T-helper 1 cell treated with Interleukin-12 subunit alpha and Interleukin-12 subunit beta and Interleukin-4 antibody, amounts not matched to agents 30 ng/mL and 1 ng/mL, for 36 hours (primary cell): Measurements from ENCODE around the gene TAS2R9. TPM values are rescaled to one million over a fixed set of nuclear protein-coding genes. Genes with fewer than 3 reads are reported as not detected.
"Not testable (repeated sequence)": the region's sequence is repeated elsewhere in the genome, so short reads cannot be mapped to it uniquely, and the experiment has no call there.

ENCODE experiments used
- intact Hi-C: fragments of 100-400 bp; cut with micrococcal nuclease; formaldehyde crosslinking; loops from one replicate; pipeline ENCODE4 v1.15.1; 2024
- total RNA-seq: library from RNA; stranded (reverse); gene quantifications from 2 replicates; pipeline ENCODE4 v1.2.3, GENCODE V29; 2022

TAS2R9 gene, protein sequence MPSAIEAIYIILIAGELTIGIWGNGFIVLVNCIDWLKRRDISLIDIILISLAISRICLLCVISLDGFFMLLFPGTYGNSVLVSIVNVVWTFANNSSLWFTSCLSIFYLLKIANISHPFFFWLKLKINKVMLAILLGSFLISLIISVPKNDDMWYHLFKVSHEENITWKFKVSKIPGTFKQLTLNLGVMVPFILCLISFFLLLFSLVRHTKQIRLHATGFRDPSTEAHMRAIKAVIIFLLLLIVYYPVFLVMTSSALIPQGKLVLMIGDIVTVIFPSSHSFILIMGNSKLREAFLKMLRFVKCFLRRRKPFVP
- total RNA-seq, result 0.27 TPM in 1 of 2 replicates, not detected in the other

DNA sequence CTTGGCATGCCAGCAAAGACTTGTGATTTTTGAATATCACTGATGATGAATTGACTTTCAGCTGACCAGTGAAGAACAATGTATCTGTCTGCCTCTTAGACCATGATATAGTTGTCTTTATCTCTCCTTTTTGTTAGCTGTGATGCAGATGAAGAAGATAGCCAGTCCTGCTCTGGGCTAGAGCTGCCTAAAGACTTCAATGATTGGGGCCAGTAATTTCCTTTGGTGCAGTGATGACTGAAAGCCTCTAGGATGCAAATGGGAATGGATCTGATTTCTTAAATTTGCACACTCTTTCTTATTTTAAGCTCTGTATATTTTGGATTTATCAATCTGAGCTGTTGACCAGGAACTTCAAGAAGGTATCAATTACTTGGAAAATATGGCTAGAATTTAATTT lies at the start of gene TAS2R9:
TAS2R9 (minus strand) TSS at position 101 of the 400 bp plus-strand sequence; CDS start at position 8, 93 bp downstream.
- intact Hi-C loops, result no loop called here

DNA sequence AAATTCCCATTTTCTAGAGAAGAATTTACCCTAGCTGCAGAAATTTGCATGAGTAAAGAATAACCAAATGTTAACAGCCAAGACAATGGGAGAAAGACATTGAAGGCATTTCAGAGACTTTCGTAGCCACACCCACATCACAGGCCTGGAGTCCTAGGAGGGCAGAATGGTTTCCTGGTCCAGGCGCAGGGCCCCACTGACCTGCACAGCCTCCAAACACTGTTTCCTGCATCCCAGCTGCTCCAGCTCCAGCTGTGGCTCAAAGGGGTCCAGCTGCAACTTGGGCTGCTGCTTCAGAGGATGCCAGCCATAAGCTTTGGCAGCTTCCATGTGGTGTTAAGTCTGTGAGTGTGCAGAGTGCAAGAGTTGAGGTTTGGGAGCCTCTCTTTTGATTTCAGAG lies 45.8 kb upstream of the TAS2R9 start:
- intact Hi-C loops, result no loop called here

DNA sequence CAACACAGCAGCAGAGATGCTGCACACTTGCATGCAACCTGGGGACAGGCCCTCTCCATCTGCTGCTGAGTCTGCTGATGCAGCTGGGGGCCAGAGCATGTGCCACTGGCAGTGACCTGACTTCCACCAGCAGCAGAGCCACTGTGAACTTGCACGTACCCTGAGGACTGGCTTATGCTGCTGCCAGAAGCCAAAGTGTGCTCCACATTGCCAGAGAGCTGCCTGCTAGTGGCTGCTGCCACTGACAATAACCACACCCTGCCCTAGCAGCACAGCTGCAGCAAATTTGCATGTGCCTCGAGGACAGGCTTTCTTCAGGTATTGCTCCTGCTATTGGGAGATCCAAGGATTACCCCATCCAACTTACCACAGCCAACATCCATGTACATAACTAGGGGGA lies 43.8 kb upstream of the TAS2R9 start:
- intact Hi-C loops, result no loop called here

DNA sequence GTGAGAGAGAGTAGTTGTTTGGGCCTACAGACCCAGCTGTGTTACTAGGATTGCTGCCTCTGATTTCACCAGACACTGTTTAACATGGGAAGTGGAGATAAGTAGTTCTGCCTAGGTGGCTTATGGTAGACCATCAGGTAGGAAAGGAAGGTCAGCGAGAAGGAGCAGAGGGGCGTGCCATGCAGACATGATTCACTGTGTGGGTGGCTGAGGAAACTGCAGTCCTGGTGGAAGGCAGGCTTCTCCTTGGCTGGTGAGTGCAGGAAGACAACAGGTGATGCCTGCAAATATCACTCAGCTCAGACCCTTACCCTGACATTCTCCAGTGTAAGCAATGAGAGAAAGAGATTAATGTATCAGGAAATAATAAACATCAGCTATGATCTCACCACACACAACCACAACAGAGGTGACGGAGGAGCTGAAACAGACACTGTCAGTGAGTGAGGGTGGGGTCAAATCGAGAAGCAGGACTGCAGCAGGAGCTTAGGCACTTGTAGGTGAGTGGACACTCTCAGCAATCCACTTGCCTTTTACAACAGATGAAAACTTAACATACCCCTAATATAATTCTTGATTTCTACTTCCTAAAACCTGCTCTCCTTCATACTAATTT lies 41.4 kb upstream of the TAS2R9 start:
- intact Hi-C loops, result no loop called here

DNA sequence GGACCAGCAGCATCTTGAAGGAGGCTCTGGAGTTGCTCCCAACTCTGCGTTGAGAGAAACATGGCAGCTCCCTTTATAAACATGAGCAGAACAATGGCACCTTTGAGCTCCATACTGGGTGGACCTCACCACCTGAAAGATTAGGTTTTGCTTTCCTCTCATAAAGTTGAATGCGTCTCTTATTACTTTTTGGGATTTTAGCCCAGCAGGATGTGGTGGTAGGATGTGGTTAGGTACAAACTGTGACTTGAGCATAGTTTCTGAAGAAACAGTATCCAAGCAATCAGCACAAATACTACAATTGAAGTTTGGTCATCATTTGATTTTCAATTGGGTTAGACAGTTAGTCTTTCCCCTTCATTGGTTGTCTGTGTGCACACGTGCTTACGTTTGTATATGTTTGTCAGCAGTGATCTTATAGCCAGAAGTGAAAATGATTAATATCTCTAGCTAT lies 39.5 kb upstream of the TAS2R9 start, which contains the start of gene PRR4:
PRR4 (minus strand) TSS at position 51 of the 454 bp plus-strand sequence; CDS start at position 13, 38 bp downstream.
- intact Hi-C loops, result loop anchor here (1.0 to 2.0 kb wide), 4 partner anchors 126 to 1847 kb away; partner anchors contain the start of genes GPR19, MAGOHB and SMIM10L1

DNA sequence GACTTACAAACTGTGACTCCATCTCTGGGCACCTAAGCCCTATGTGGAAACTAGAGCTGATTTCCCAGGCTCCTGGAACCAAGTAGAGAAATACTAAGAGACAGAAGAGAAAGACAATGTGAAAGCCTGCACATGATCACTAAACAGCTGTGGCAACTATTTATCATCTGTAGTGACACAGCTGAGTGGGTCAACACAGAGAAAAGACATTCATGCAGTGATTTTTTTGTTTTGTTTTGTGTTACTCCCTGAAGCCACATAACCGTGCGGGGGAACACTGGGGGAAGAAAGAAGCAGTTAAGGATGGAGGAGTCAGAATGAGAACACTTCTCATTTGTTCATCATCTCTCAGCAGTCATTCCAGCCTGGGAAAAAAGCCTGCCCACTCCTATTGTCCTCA lies 37.8 kb upstream of the TAS2R9 start:
- intact Hi-C loops, result loop anchor here (2.0 kb wide), 1 partner anchor 1849 kb away; the partner anchor contains the start of gene GPR19

DNA sequence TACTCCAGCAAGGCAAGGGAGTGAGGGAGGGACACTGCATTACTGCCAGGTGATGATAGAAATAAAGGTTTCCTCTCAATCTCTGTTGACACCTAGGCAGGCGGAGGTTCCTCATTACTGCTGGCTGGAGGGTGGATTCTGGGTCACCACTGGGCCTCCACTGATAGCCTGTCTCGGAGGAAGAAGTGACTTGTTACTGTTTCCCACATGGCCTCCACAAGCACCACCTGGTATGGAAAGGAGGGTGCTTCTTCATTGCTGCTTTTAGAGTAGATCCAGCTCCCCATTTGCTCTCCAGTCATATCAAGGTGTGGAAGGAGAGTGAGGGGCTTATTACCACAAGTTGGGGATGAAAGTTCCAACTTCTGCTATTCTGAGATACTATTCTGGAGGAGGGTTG lies 32.9 kb upstream of the TAS2R9 start:
- intact Hi-C loops, result no loop called here

DNA sequence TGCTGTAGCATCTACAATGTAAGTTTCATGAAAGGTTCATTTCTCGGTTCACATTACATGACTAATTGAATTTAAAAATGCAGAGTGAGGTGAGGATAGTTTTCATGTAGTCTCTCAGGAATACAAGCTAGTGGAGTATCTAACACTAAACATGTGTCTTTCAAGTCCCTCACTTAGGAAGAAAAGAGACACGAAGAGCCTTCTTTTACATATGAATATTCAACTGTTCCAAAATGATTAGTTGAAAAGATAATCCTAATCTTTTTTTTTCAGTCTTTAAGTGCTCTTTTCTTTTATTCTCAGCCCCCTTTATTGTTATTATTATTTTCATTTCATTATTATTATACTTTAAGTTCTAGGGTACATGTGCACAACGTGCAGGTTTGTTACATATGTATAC lies 28.5 kb upstream of the TAS2R9 start:
- intact Hi-C loops, result no loop called here

DNA sequence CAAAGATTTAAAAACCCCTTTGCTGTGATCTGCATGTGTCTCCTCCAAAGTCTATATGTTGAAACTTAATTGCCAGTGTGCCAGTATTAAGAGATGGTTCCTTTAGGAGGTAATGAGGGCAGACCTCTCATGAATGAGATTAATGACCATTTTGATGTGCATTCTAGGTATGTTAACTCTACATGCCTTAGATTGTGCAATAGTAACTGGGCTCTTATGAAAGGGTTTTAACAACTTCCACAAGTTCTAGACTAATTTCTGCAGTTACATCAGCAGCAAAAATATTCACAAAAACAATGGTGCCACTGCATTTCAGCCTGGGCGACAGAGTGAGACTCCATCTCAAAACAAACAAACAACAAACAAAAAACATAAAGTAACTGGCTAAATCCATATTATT lies 20.0 kb upstream of the TAS2R9 start:
- intact Hi-C loops, result no loop called here

DNA sequence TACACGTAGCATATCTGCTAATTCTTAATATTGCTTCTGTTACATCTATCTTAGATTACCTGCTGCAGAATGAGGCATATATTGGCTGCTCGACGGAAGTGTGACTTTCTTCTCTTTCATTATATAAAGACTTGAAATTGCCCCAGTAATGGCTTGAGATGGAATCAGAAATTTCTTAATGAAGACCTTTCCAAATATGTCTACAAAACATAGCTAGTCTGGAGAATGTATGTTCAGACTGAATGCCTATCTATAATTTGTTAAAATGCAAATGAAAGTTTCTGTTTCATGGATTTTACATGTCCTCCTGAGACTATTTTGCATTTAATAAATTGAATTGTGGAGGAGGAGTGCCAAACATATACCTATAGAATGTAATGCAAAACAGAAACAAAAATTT lies 16.3 kb upstream of the TAS2R9 start, which contains the start of gene TAS2R10:
TAS2R10 (minus strand) TSS at position 101 of the 400 bp plus-strand sequence; CDS start at position 12, 89 bp downstream.
- intact Hi-C loops, result no loop called here

DNA sequence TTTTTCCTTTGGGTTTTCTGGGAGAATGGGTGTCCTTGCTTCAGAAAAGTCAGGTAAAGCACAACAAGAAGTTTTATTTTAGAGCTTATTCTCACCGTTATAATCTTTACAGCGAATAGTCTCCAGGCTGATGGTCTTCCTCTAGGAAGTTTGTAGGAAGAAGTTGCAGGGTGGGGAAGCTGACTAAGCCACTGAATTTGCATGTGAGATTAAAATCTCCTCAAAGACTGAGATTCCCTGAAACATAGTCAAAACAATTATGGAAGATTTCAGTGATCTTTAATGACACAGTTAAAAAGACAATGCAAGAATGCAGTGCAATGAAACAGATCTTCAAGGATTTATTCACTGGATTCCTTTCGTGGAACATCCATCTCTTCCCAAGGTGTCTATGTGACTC lies 15.0 kb upstream of the TAS2R9 start:
- intact Hi-C loops, result no loop called here

DNA sequence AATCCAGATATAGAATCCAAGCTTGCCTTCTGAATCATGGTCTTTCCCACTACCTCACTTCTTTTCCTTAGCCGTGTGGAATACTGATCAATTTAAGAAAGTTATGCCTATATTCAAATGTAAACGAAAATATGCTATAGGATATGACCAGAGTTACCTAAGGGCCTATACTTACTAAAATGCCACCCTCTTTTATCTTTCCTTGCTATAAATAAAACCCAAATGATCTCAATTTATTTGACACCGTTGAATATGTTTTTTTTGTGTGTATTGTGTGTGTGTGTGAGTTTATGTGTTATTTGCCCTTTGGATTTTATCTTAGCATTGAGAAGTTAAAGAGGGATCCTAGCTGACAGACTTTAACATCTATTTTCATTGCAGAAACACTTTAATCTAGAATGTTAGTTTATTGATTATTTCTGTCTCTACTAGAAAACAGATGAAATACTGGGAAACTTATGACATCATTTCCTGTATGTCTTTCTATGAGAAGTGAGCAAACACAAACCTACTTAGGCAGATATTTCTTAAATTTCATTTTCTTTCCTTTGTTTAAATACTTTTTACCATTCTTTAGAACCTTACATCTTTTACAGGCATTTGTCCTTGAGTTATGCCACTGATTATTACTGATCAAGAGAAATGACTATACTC lies 2.0 kb upstream of the TAS2R9 start:
- intact Hi-C loops, result no loop called here

DNA sequence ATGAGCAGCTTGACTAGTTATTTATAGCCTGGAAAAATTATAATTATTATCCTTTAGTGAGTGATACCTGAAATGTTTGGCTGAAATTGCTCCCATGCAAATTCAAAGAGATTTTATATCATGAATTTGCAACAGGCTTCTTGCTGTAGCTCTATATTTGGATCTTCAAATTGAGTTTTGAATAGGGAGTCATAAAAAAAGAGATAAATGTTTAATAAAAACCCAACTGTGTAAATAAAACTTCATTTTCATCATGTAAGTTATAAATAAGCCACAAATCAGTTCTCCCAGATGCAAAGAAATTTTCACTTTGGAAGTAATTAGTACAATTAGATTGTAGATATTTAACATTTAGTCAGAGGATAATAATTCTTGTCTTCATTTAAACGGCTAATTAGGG lies 2.8 kb downstream of the TAS2R9 start, which contains the start of gene TAS2R8:
TAS2R8 (minus strand) TSS at position 101 of the 400 bp plus-strand sequence. CDS start 306 bp downstream, outside the sequence.
- intact Hi-C loops, result no loop called here

DNA sequence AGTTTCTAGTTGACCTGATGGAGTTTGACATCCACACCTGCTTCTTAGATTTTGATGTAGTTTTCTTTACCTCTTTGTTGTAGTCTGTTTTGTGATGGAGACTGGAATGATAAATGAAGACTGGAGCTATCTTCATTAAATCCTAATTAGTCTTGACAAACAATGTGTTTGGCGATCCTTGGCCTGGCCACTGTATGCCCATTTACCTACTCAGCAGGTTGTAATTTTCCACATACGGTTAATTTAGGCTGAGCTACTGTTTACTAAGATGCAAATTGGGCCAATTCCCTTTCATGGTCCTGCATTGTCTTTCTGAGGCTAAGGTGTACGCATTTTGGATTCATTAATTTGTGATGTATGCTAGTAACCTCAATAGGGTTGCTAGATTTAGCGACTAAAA lies 7.4 kb downstream of the TAS2R9 start, which contains the start of gene TAS2R7:
TAS2R7 (minus strand) TSS at position 41 of the 400 bp plus-strand sequence. CDS start 57 bp downstream, outside the sequence.
- intact Hi-C loops, result no loop called here

DNA sequence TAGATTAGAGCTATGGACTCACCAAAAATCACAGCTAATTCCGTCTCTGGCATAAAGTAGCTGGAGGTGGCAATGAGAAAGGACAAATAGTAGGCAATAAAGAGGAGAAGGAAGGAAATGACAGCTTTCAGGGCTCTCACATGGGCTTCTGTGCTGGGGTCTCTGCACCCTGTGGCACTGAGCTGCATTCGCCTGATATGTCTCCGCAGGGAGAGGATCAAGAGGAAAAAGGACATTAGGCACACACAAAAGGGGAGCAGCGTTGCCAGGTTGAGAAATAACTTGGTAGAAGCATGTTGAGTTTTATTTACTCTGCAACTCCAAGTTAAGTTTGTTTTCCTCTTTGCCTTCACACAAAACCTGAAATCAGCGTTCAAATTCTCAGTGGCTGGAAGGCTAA lies 8.2 kb downstream of the TAS2R9 start:
- intact Hi-C loops, result no loop called here

DNA sequence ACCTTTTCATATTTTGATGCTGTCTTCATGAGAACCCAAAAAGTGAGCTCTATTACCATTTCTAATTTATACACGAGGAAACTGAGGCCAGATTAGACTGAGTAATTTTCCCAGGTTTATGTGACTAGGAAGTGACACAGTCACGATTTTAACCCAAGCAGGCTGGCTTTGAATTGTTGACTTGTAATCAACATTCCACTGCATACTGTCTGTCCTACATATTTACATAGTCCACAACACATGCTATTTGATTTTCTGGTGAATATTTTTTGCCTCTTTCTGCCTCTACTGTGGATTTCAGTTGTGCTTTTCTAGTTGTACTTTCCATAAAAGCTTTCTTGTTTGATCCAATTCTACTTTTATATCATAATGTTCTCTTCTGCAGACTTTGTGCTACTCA lies 15.7 kb downstream of the TAS2R9 start:
- intact Hi-C loops, result no loop called here

DNA sequence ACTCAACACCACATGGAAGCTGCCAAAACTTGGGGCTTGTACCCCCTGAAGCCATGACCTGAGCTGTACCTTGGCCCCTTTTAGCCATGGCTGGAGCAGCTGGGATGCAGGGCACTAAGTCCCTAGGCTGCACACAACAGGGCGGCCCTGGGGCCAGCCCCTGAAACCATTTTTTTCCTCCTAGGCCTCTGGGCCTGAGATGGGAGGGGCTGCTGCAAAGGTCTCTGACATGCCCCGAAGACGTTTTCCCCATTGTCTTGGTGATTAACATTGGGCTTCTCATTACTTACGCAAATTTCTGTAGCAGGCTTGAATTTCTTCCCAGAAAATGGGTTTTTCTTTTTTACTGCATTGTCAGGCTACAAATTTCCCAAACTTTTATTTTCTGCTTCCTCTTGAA lies 18.2 kb downstream of the TAS2R9 start:
- intact Hi-C loops, result not testable (repeated sequence)

DNA sequence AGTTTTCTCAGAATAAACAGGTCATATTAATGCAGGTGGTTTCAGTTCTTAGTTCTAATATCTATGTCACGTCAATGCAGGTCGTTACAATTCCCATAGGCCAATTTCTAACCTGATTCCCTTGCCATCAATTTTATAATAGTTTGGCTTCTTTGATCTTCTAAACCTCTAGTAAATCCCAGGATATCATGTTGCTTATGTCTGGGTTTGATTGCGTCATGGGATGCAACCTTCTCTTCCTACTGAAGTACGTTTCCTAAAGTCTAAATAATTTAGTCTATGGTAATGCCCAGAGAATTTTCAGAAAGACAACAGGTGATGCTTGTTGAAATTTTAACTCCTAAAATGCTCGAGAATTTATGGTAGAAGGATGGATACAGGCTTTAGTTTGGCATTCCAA lies 26.7 kb downstream of the TAS2R9 start:
- intact Hi-C loops, result no loop called here

DNA sequence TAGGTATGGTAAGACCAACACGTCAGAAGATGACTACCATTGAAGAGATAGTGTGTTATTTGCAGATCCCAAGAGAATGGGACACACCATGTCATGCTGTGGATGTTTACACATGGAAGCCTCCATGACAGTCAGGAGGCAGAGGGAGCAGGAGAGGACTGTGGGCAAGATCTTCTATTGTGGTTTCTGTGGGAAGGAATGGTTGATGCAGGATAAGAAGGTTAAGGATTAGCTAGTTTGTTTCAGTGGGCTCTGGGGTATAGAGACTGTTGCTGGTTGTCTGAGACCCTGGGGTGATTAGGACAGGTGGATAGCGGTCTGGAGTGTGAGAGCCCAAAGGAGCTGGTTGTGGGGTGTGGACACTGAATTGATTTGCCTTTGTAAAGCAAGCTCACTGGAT lies 30.9 kb downstream of the TAS2R9 start:
- intact Hi-C loops, result no loop called here

DNA sequence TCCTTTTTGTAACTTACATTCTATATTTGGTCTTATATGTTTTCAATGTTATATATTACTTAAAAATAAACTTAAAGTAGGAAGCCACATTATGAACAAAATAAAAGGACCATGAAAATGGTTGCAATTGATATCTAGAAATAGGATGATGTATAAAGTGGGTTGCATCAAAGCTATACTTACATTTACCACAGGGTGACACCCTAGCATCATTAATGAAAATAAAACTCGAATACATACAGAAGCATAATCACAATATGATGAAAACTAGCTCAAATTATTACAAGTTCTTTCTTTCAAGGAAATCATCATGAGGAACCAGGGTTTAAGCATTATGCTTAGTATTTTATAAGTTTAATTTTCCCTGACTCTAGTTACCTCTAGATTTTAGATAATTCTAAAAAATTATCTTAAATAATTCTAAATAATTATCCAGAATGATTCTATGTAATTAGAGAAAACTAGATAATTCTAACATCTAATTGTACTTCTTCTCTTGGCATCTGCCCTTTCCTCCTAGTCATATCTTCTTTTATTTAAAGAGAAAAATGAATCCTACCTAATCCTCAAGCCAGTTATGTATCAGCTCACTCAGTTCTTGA lies 38.7 kb downstream of the TAS2R9 start:
- intact Hi-C loops, result loop anchor here (1.0 to 5.0 kb wide), 4 partner anchors 428 to 1556 kb away; no protein-coding TSS in a partner anchor

DNA sequence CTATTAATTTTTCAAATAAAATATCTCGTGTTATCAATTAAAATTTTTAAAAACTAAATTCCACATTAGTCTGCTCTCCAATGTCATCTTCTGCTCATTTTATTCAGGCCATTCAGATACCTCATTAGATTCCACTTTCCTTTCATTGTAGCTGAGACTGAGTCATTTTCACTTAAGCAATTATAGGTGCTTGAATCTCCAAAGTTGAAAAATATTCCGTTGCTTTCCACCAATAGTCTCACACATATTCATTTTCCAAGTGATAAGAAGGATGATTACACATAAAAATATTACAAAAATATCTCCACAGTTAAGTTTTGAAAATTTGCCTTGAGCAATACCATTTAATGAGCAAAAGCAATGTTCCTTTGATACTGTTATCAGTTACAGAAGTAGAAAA lies 50.3 kb downstream of the TAS2R9 start:
- intact Hi-C loops, result no loop called here
